ENCODE measurements around the gene CTH.
"Not testable (repeated sequence)": the region's sequence is repeated elsewhere in the genome, so short reads cannot be mapped to it uniquely, and the experiment has no call there.

CTH gene

GRCh38 chr1:70372426-70372825 is 38.6 kb upstream of the CTH start:
- TF ChIP-seq SUZ12 (IDR thresholded peaks at IDR 0.05; ENCODE audit: extremely low read depth, insufficient read depth, insufficient read length) (no peak), ZNF274 (IDR thresholded peaks at IDR 0.05; ENCODE audit: low read depth, low read length) (no peak), YY1 (IDR thresholded peaks at IDR 0.05; ENCODE audit: insufficient read depth, insufficient read length) (no peak)
- Histone ChIP-seq H3K4me1 (ENCODE audit: insufficient read depth, insufficient read length) (no peaks in the 10 kb centered on the region), H3K36me3 (ENCODE audit: insufficient read depth, insufficient read length, low read length) (peaks cover 10% of the 10 kb centered on the region), H3K4me3 (ENCODE audit: insufficient read length, low read depth) (no peak overlapping the region), H3K9me3 (ENCODE audit: insufficient read depth, low read length) (peaks cover 4% of the 10 kb centered on the region; the same call in 1 of the 2 replicates), H3K9ac (ENCODE audit: insufficient read length, low read depth) (no peak overlapping the region), H3K27me3 (ENCODE audit: insufficient read depth, insufficient read length) (no peaks in the 10 kb centered on the region)
- no peak for DNase-seq (ENCODE audit: low read depth, low spot score)

DNA sequence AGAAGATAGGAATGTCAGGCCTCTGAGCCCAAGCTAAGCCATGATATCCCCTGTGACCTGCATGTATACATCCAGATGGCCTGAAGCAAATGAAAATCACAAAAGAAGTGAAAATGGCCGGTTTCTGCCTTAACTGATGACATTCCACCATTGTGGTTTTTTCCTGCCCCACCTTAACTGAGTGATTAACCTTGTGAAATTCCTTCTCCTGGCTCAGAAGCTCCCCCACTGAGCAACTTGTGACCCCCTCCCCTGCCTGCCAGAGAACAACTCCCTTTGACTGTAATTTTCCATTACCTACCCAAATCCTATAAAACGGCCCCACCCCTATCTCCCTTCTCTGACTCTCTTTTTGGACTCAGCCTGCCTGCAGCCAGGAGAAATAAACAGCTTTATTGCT is 37.5 kb upstream of the CTH start:
- not testable (repeated sequence) for H3K27me3 ChIP-seq (ENCODE audit: insufficient read depth, insufficient read length); H3K4me1 ChIP-seq (ENCODE audit: insufficient read depth, insufficient read length); H3K9me3 ChIP-seq (ENCODE audit: insufficient read depth, low read length); H3K4me3 ChIP-seq (ENCODE audit: insufficient read length, low read depth); H3K9ac ChIP-seq (ENCODE audit: insufficient read length, low read depth); H3K36me3 ChIP-seq (ENCODE audit: insufficient read depth, insufficient read length, low read length); DNase-seq (ENCODE audit: low read depth, low spot score)

- no peaks in the 10 kb centered on the region for H3K36me3 ChIP-seq (ENCODE audit: insufficient read depth, insufficient read length, low read length)
- H3K4me1 ChIP-seq (ENCODE audit: insufficient read depth, insufficient read length) = no peaks in the 10 kb centered on the region
- no peak overlapping the region for H3K9ac ChIP-seq (ENCODE audit: insufficient read length, low read depth)
- H3K4me3 ChIP-seq (ENCODE audit: insufficient read length, low read depth) = no peak overlapping the region
- no peaks in the 10 kb centered on the region for H3K9me3 ChIP-seq (ENCODE audit: insufficient read depth, low read length)
- H3K27me3 ChIP-seq (ENCODE audit: insufficient read depth, insufficient read length) = no peaks in the 10 kb centered on the region
- TF ChIP-seq SUZ12 (IDR thresholded peaks at IDR 0.05; ENCODE audit: extremely low read depth, insufficient read depth, insufficient read length) (no peak), YY1 (IDR thresholded peaks at IDR 0.05; ENCODE audit: insufficient read depth, insufficient read length) (no peak), ZNF274 (IDR thresholded peaks at IDR 0.05; ENCODE audit: low read depth, low read length) (no peak)
- no peak for DNase-seq (ENCODE audit: low read depth, low spot score)
Measured at GRCh38 chr1:70376196-70376595, 34.9 kb upstream of the CTH start.

GRCh38 chr1:70382682-70383081 is 28.4 kb upstream of the CTH start:
- Histone ChIP-seq H3K9ac (ENCODE audit: insufficient read length, low read depth) (no peak overlapping the region), H3K36me3 (ENCODE audit: insufficient read depth, insufficient read length, low read length) (no peaks in the 10 kb centered on the region), H3K4me3 (ENCODE audit: insufficient read length, low read depth) (no peak overlapping the region), H3K27me3 (ENCODE audit: insufficient read depth, insufficient read length) (no peaks in the 10 kb centered on the region), H3K9me3 (ENCODE audit: insufficient read depth, low read length) (no peaks in the 10 kb centered on the region), H3K4me1 (ENCODE audit: insufficient read depth, insufficient read length) (no peaks in the 10 kb centered on the region)
- TF ChIP-seq YY1 (IDR thresholded peaks at IDR 0.05; ENCODE audit: insufficient read depth, insufficient read length) = no peak
- TF ChIP-seq ZNF274 (IDR thresholded peaks at IDR 0.05; ENCODE audit: low read depth, low read length) = no peak
- TF ChIP-seq SUZ12 (IDR thresholded peaks at IDR 0.05; ENCODE audit: extremely low read depth, insufficient read depth, insufficient read length) = no peak
- DNase-seq (ENCODE audit: low read depth, low spot score) = no peak

- no peaks in the 10 kb centered on the region for H3K4me1 ChIP-seq (ENCODE audit: insufficient read depth, insufficient read length)
- no peaks in the 10 kb centered on the region for H3K36me3 ChIP-seq (ENCODE audit: insufficient read depth, insufficient read length, low read length)
- H3K27me3 ChIP-seq (ENCODE audit: insufficient read depth, insufficient read length) = no peaks in the 10 kb centered on the region
- no peak for DNase-seq (ENCODE audit: low read depth, low spot score)
- H3K4me3 ChIP-seq (ENCODE audit: insufficient read length, low read depth) = no peak overlapping the region
- H3K9me3 ChIP-seq (ENCODE audit: insufficient read depth, low read length) = no peaks in the 10 kb centered on the region
- no peak overlapping the region for H3K9ac ChIP-seq (ENCODE audit: insufficient read length, low read depth)
- TF ChIP-seq ZNF274 (IDR thresholded peaks at IDR 0.05; ENCODE audit: low read depth, low read length) (no peak), YY1 (IDR thresholded peaks at IDR 0.05; ENCODE audit: insufficient read depth, insufficient read length) (no peak), SUZ12 (IDR thresholded peaks at IDR 0.05; ENCODE audit: extremely low read depth, insufficient read depth, insufficient read length) (no peak)
Measured at GRCh38 chr1:70383483-70383882, 27.6 kb upstream of the CTH start.

GRCh38 chr1:70384542-70384941 is 26.5 kb upstream of the CTH start:
- no peaks in the 10 kb centered on the region for H3K9me3 ChIP-seq (ENCODE audit: insufficient read depth, low read length)
- no peaks in the 10 kb centered on the region for H3K36me3 ChIP-seq (ENCODE audit: insufficient read depth, insufficient read length, low read length)
- H3K9ac ChIP-seq (ENCODE audit: insufficient read length, low read depth) = no peak overlapping the region
- TF ChIP-seq SUZ12 (IDR thresholded peaks at IDR 0.05; ENCODE audit: extremely low read depth, insufficient read depth, insufficient read length) (no peak), ZNF274 (IDR thresholded peaks at IDR 0.05; ENCODE audit: low read depth, low read length) (no peak), YY1 (IDR thresholded peaks at IDR 0.05; ENCODE audit: insufficient read depth, insufficient read length) (no peak)
- no peak overlapping the region for H3K4me3 ChIP-seq (ENCODE audit: insufficient read length, low read depth)
- no peak for DNase-seq (ENCODE audit: low read depth, low spot score)
- no peaks in the 10 kb centered on the region for H3K27me3 ChIP-seq (ENCODE audit: insufficient read depth, insufficient read length)
- no peaks in the 10 kb centered on the region for H3K4me1 ChIP-seq (ENCODE audit: insufficient read depth, insufficient read length)

DNA sequence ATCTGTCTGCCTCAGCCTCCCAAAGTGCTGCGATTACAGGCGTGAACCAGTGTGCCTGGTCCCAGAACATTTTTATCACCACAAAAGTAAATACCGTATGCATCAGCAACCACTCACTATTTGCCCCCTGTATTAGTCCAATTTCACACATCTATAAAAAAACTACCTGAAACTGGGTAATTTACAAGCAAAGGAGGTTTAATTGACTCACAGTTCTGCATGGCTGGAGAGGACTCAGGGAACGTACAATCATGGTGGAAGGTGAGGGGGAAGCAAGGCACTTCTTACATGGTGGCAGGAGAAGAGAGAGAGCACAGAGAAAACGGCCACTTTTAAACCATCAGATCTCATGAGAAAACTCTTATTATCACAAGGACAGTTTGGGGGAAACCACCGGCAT is 25.6 kb upstream of the CTH start:
- H3K4me3 ChIP-seq (ENCODE audit: insufficient read length, low read depth) = no peak overlapping the region
- no peaks in the 10 kb centered on the region for H3K27me3 ChIP-seq (ENCODE audit: insufficient read depth, insufficient read length)
- DNase-seq (ENCODE audit: low read depth, low spot score) = no peak
- H3K4me1 ChIP-seq (ENCODE audit: insufficient read depth, insufficient read length) = no peaks in the 10 kb centered on the region
- H3K36me3 ChIP-seq (ENCODE audit: insufficient read depth, insufficient read length, low read length) = no peaks in the 10 kb centered on the region
- TF ChIP-seq SUZ12 (IDR thresholded peaks at IDR 0.05; ENCODE audit: extremely low read depth, insufficient read depth, insufficient read length) = no peak
- no peak for TF ChIP-seq ZNF274 (IDR thresholded peaks at IDR 0.05; ENCODE audit: low read depth, low read length)
- no peak for TF ChIP-seq YY1 (IDR thresholded peaks at IDR 0.05; ENCODE audit: insufficient read depth, insufficient read length)
- H3K9me3 ChIP-seq (ENCODE audit: insufficient read depth, low read length) = no peaks in the 10 kb centered on the region
- no peak overlapping the region for H3K9ac ChIP-seq (ENCODE audit: insufficient read length, low read depth)

DNA sequence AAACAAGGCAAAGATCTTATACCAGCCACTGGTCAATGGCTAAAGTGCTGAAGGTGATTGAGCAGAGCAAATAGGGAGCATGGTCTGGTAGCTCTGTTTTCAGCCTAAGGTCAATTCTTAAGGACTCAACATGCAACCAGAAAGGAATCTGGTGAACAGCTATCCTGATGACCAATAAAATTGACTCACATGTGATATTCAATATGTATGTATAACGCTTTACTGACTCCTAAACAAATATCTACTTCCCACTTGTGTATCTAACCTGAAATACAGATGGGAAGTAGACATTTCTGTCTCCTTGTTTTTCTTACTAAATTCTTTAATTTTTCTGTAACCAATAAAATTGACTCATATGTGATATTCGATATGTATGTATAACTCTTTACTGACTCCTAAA is 24.9 kb upstream of the CTH start:
- TF ChIP-seq YY1 (IDR thresholded peaks at IDR 0.05; ENCODE audit: insufficient read depth, insufficient read length) (no peak), SUZ12 (IDR thresholded peaks at IDR 0.05; ENCODE audit: extremely low read depth, insufficient read depth, insufficient read length) (no peak), ZNF274 (IDR thresholded peaks at IDR 0.05; ENCODE audit: low read depth, low read length) (no peak)
- no peak for DNase-seq (ENCODE audit: low read depth, low spot score)
- no peaks in the 10 kb centered on the region for H3K36me3 ChIP-seq (ENCODE audit: insufficient read depth, insufficient read length, low read length)
- H3K9ac ChIP-seq (ENCODE audit: insufficient read length, low read depth) = no peak overlapping the region
- H3K9me3 ChIP-seq (ENCODE audit: insufficient read depth, low read length) = no peaks in the 10 kb centered on the region
- no peaks in the 10 kb centered on the region for H3K4me1 ChIP-seq (ENCODE audit: insufficient read depth, insufficient read length)
- no peaks in the 10 kb centered on the region for H3K27me3 ChIP-seq (ENCODE audit: insufficient read depth, insufficient read length)
- H3K4me3 ChIP-seq (ENCODE audit: insufficient read length, low read depth) = no peak overlapping the region
